Progenitor cell of endocrine pancreas (in vitro differentiated cells): ENCODE measurements around the gene KLB. TPM values are rescaled to one million over a fixed set of nuclear protein-coding genes. Genes with fewer than 3 reads are reported as not detected.

Experiments
- DNase-seq: peaks from one replicate; pipeline ENCODE4 v3.0.0; 2021; ENCODE audit warnings: low spot score; ENCODE audit not compliant: unreplicated experiment
- H3K27ac Mint-ChIP-seq: 2 replicates; pipeline ENCODE4 v1.8.0; 2021; ENCODE audit warnings: mild to moderate bottlenecking, moderate library complexity, mixed read lengths
- H3K27me3 Mint-ChIP-seq: 2 replicates; pipeline ENCODE4 v1.8.0; 2021; ENCODE audit warnings: mixed read lengths
- H3K36me3 Mint-ChIP-seq: 2 replicates; pipeline ENCODE4 v1.8.0; 2022; ENCODE audit warnings: mixed read lengths; ENCODE audit not compliant: insufficient read depth
- H3K4me1 Mint-ChIP-seq: 2 replicates; pipeline ENCODE4 v1.8.0; 2021; ENCODE audit warnings: low read depth, mixed read lengths
- H3K4me3 Mint-ChIP-seq: 2 replicates; pipeline ENCODE4 v1.8.0; 2021; ENCODE audit warnings: low read depth, mild to moderate bottlenecking, moderate library complexity, mixed read lengths
- H3K9me3 Mint-ChIP-seq: 2 replicates; pipeline ENCODE4 v1.8.0; 2021; ENCODE audit warnings: low read depth, mixed read lengths
- CTCF ChIP-seq: fragments of 200-600 bp; sonication (generic); IDR thresholded peaks from one replicate; pipeline ENCODE4 v1.5.0; 2021; ENCODE audit warnings: antibody characterized with exemption, mild to moderate bottlenecking; ENCODE audit not compliant: unreplicated experiment
- total RNA-seq: library from RNA; stranded (reverse); gene quantifications from 2 replicates; pipeline ENCODE4 v1.2.1, GENCODE V29; 2021

KLB gene
- total RNA-seq, 1 donor from 2014 or later: 0.43 TPM

- no peak overlapping the region for H3K27ac Mint-ChIP-seq
- peaks cover 3% of the 10 kb centered on the region for H3K27me3 Mint-ChIP-seq
- no peaks in the 10 kb centered on the region for H3K9me3 Mint-ChIP-seq
- no peaks in the 10 kb centered on the region for H3K36me3 Mint-ChIP-seq
- no peak overlapping the region for H3K4me3 Mint-ChIP-seq
- no peak for DNase-seq
- H3K4me1 Mint-ChIP-seq: no peaks in the 10 kb centered on the region
- TF ChIP-seq CTCF: peak; percentile 27
Measured at GRCh38 chr4:39435659-39436563, 29.2 kb downstream of the KLB start.

GRCh38 chr4:39441593-39441992, 34.9 kb downstream of the KLB start:
- Mint-ChIP-seq H3K36me3 (no peaks in the 10 kb centered on the region), H3K9me3 (no peaks in the 10 kb centered on the region), H3K27me3 (peaks cover 3% of the 10 kb centered on the region), H3K27ac (no peak overlapping the region), H3K4me1 (no peaks in the 10 kb centered on the region), H3K4me3 (no peak overlapping the region)
- no peak for DNase-seq
- no peak for TF ChIP-seq CTCF

GRCh38 chr4:39442998-39443397, 36.3 kb downstream of the KLB start:
- H3K9me3 Mint-ChIP-seq: no peaks in the 10 kb centered on the region
- no peak for DNase-seq
- H3K36me3 Mint-ChIP-seq: no peaks in the 10 kb centered on the region
- H3K4me1 Mint-ChIP-seq: no peaks in the 10 kb centered on the region
- TF ChIP-seq CTCF: no peak
- H3K27ac Mint-ChIP-seq: no peak overlapping the region
- no peak overlapping the region for H3K4me3 Mint-ChIP-seq
- H3K27me3 Mint-ChIP-seq: peaks cover 3% of the 10 kb centered on the region

DNA sequence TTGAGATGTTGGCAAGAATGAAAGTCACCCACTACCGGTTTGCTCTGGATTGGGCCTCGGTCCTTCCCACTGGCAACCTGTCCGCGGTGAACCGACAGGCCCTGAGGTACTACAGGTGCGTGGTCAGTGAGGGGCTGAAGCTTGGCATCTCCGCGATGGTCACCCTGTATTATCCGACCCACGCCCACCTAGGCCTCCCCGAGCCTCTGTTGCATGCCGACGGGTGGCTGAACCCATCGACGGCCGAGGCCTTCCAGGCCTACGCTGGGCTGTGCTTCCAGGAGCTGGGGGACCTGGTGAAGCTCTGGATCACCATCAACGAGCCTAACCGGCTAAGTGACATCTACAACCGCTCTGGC, 39.7 kb downstream of the KLB start:
- Mint-ChIP-seq H3K9me3 (no peaks in the 10 kb centered on the region), H3K36me3 (peaks cover 4% of the 10 kb centered on the region), H3K4me1 (peaks cover 14% of the 10 kb centered on the region), H3K27me3 (no peaks in the 10 kb centered on the region), H3K4me3 (peak overlapping the region; percentile 70), H3K27ac (no peak overlapping the region)
- TF ChIP-seq CTCF: no peak
- no peak for DNase-seq

DNA sequence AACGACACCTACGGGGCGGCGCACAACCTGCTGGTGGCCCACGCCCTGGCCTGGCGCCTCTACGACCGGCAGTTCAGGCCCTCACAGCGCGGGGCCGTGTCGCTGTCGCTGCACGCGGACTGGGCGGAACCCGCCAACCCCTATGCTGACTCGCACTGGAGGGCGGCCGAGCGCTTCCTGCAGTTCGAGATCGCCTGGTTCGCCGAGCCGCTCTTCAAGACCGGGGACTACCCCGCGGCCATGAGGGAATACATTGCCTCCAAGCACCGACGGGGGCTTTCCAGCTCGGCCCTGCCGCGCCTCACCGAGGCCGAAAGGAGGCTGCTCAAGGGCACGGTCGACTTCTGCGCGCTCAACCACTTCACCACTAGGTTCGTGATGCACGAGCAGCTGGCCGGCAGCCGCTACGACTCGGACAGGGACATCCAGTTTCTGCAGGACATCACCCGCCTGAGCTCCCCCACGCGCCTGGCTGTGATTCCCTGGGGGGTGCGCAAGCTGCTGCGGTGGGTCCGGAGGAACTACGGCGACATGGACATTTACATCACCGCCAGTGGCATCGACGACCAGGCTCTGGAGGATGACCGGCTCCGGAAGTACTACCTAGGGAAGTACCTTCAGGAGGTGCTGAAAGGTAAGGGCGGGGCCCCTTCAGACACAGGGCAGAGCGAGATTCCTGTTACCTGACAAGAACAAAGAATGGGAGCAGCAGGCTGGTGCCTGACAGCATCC, 40.3 kb downstream of the KLB start:
- DNase-seq: peak; percentile 28

More for the DNA sequence above, 40.3 kb downstream of the KLB start:
- H3K4me1 Mint-ChIP-seq: peaks cover 16% of the 10 kb centered on the region
- H3K9me3 Mint-ChIP-seq: no peaks in the 10 kb centered on the region
- H3K27ac Mint-ChIP-seq: peak overlapping the region; percentile 59
- peaks cover 8% of the 10 kb centered on the region for H3K36me3 Mint-ChIP-seq
- H3K27me3 Mint-ChIP-seq: no peaks in the 10 kb centered on the region
- TF ChIP-seq CTCF: no peak
- H3K4me3 Mint-ChIP-seq: peak overlapping the region; percentile 70
